Measurements from ENCODE around the gene PNCK.

GRCh38 chrX:153647461-153648357 lies 25.9 kb downstream of the PNCK start:
- TF ChIP-seq CTCF (conservative IDR thresholded peaks at IDR 0.05 in 1 of 2, IDR thresholded peaks at IDR 0.05 in 1 of 2; ENCODE audit: extremely low read depth in 1 of 2, insufficient read depth in 1 of 2, low read depth in 1 of 2, low read length in 2 of 2): no peak
- no peak for TF ChIP-seq EZH2 (IDR thresholded peaks at IDR 0.05; ENCODE audit: borderline replicate concordance, low read length)

All from mammary epithelial cell (primary cell).